ENCODE data around the gene SP4.

DNA sequence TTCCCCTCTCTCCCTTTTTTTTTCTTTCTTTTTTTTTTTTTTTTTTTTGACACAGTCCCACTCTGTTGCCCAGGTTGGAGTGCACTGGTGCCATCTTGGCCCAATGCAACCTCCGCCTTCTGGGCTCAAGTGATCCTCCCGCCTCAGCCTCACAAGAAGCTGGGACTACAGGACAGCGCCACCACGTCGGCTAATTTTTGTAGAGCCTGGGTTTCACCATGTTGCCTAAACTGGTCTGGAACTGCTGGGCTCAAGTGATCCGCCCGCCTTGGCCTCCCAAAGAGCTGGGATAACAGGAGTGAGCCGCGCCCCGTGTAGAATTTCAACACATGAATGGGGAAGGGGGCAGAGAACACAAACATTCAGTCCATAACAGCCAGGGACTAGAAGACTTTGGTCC lies 2.6 kb upstream of the SP4 start:
- TF ChIP-seq CTCF (conservative IDR thresholded peaks at IDR 0.05) (no peak), EZH2 (IDR thresholded peaks at IDR 0.05; ENCODE audit: low read depth) (no peak)

Measured in PC-9 (cell line).